ENCODE data around the gene RRAGC.

GRCh38 chr1:38832370-38832734, 27.2 kb downstream of the RRAGC start:
- TF ChIP-seq, protein P1, sequence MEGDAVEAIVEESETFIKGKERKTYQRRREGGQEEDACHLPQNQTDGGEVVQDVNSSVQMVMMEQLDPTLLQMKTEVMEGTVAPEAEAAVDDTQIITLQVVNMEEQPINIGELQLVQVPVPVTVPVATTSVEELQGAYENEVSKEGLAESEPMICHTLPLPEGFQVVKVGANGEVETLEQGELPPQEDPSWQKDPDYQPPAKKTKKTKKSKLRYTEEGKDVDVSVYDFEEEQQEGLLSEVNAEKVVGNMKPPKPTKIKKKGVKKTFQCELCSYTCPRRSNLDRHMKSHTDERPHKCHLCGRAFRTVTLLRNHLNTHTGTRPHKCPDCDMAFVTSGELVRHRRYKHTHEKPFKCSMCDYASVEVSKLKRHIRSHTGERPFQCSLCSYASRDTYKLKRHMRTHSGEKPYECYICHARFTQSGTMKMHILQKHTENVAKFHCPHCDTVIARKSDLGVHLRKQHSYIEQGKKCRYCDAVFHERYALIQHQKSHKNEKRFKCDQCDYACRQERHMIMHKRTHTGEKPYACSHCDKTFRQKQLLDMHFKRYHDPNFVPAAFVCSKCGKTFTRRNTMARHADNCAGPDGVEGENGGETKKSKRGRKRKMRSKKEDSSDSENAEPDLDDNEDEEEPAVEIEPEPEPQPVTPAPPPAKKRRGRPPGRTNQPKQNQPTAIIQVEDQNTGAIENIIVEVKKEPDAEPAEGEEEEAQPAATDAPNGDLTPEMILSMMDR (IDR thresholded peaks at IDR 0.05; ENCODE audit: extremely low read depth in 1 of 2, insufficient read depth in 1 of 2, low read depth in 1 of 2, low read length in 2 of 2): no peak
- TF ChIP-seq EZH2 (IDR thresholded peaks at IDR 0.05; ENCODE audit: borderline replicate concordance, low read depth, low read length, severe bottlenecking) (no peak), JUN (IDR thresholded peaks at IDR 0.05; ENCODE audit: borderline replicate concordance, insufficient read depth, insufficient read length, low read depth) (no peak), POLR2A (IDR thresholded peaks at IDR 0.05; ENCODE audit: low read depth, low read length) (no peak), MYC (IDR thresholded peaks at IDR 0.05; ENCODE audit: low read depth, low read length) (no peak), POLR2AphosphoS5 (IDR thresholded peaks at IDR 0.05; ENCODE audit: insufficient read depth, low read depth, low read length) (no peak), FOS (IDR thresholded peaks at IDR 0.05; ENCODE audit: borderline replicate concordance, insufficient read depth, low read length) (no peak), MAX (IDR thresholded peaks at IDR 0.05; ENCODE audit: insufficient read depth, insufficient read length) (no peak)

Data from endothelial cell of umbilical vein (primary cell).